GM12801 (cell line): ENCODE data around the gene RASL10B.

ENCODE experiments used
- TF ChIP-seq, protein P1 (sequence below): IDR thresholded peaks from one replicate; pipeline ENCODE4 v1.5.1; 2011; ENCODE audit warnings: control low read depth; ENCODE audit not compliant: insufficient read length; ENCODE audit errors: extremely low read depth

RASL10B gene

DNA sequence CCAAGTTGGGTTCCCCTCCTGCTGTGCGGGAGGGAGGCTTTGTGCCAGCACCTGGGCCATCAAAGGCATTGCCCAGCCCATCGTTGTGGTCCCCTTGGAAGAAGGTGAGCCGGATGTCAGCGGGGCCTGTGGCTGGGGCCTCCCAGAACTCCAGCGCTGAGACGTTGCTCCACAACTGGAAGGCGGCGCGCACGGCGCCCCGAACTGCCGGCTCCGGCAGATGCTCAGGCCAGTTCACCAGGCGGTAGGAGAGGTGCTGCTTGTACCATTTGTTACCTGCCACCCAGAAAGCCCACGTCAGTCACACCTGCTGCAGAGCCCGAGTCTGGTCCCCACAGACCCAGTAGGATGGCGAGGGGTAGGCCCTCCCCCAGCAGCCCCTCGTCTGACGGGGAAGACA, 41.7 kb downstream of the RASL10B start:
- TF ChIP-seq, protein P1, sequence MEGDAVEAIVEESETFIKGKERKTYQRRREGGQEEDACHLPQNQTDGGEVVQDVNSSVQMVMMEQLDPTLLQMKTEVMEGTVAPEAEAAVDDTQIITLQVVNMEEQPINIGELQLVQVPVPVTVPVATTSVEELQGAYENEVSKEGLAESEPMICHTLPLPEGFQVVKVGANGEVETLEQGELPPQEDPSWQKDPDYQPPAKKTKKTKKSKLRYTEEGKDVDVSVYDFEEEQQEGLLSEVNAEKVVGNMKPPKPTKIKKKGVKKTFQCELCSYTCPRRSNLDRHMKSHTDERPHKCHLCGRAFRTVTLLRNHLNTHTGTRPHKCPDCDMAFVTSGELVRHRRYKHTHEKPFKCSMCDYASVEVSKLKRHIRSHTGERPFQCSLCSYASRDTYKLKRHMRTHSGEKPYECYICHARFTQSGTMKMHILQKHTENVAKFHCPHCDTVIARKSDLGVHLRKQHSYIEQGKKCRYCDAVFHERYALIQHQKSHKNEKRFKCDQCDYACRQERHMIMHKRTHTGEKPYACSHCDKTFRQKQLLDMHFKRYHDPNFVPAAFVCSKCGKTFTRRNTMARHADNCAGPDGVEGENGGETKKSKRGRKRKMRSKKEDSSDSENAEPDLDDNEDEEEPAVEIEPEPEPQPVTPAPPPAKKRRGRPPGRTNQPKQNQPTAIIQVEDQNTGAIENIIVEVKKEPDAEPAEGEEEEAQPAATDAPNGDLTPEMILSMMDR = no peak

DNA sequence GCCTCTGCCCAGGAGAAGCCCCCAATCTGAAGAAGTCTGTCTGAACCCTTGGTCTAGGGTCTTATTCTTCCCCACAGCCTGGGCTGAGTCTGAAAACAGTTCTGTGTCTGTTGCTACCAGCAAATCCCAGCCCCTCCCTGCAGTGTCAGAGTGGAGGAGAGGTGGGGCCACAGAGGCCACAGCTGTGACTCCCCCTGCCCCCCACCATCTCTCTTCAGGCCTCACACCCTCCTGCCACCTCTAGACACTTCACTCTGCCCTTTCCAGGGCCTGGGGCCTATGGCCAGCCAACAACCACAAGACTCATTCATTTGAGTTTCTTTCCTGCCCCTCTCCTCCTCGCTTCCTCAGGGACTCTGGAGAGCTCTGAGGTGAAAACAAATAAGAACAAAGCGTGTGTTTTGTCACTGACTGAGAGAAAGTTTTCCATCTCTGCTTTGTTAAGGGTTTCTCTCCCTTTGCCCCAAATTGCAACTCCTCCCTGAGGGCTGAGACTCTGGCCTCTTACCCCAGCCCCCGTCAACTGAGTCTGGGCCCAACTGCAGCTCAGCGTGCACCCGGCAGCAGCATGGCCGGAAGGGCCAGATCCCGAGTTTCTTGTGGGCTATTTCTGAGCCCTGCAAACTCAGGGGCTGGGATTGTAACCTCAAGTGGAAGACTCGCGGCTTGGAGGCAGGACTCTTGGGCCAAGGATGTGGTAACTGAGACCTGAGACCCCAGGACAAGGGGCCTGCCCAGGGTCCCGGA, 42.4 kb downstream of the RASL10B start:
- TF ChIP-seq, protein P1 = no peak

GRCh38 chr17:35774499-35774898, 43.1 kb downstream of the RASL10B start:
- TF ChIP-seq, protein P1 = no peak

GRCh38 chr17:35775039-35775438, 43.6 kb downstream of the RASL10B start:
- TF ChIP-seq, protein P1 = no peak

- TF ChIP-seq, protein P1 = no peak
Measured at GRCh38 chr17:35775583-35775982, 44.1 kb downstream of the RASL10B start.

GRCh38 chr17:35778641-35779196, 47.3 kb downstream of the RASL10B start:
- TF ChIP-seq, protein P1 = no peak

DNA sequence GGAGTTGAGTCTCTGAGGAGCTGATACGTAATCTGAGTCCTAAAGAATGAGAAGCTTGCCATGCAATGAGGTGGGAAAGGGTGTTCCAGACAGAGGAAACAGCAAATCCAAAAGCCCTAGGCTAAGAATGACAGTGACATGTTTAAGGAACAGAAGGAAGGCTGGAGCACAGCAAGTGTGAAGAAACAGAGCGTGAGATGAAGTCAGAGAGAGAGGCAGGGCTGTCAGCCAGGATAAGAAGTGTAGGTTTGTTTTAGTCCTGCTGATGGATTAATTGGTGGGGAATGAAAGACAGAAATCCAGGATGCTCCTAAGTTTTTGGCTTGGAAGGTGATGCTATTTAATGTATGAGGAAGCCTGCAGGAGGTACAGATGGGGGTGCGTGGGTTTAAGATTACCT, 49.5 kb downstream of the RASL10B start:
- TF ChIP-seq, protein P1 = no peak
